DND-41 (cell line): Measurements from ENCODE around the gene ACAN.

Source experiments
- ATAC-seq: fragments of 200-7000 bp; cut with Tn5 transposase; 3 replicates; pipeline ENCODE4 v1.9.1; 2021; ENCODE audit warnings: low read depth; ENCODE audit not compliant: insufficient read depth
- DNase-seq: peaks from one replicate; pipeline ENCODE4 v3.0.0-alpha.2; 2020
- H2AFZ ChIP-seq: 2 replicates; pipeline ENCODE4 v1.6.0; 2012; ENCODE audit warnings: low read depth, low read length
- H3K27ac ChIP-seq: 2 replicates; pipeline ENCODE4 v1.5.1; 2012; ENCODE audit warnings: low read length, inconsistent platforms
- H3K27me3 ChIP-seq: fragments of 200-600 bp; sonication (generic); 2 replicates; pipeline ENCODE4 v1.6.0; 2012; ENCODE audit warnings: low read length, mild to moderate bottlenecking, inconsistent platforms; ENCODE audit not compliant: insufficient read depth, poor library complexity
- H3K36me3 ChIP-seq: 2 replicates; pipeline ENCODE4 v1.5.1; 2012; ENCODE audit warnings: low read length, inconsistent platforms; ENCODE audit not compliant: insufficient read depth
- H3K4me1 ChIP-seq: 2 replicates; pipeline ENCODE4 v1.5.1; 2012; ENCODE audit warnings: mild to moderate bottlenecking, low read length; ENCODE audit not compliant: insufficient read depth
- H3K4me2 ChIP-seq: 2 replicates; pipeline ENCODE4 v1.6.0; 2012; ENCODE audit warnings: mild to moderate bottlenecking, moderate library complexity, low read length, inconsistent platforms; ENCODE audit not compliant: insufficient read depth
- H3K4me3 ChIP-seq, 2 experiments: fragments of 200-600 bp in 1 of 2; shearing (Covaris generic) in 1 of 2; 2 replicates each; pipeline ENCODE4 v1.5.1; 2012 to 2016; ENCODE audit warnings: inconsistent platforms in 2 of 2, low read length in 2 of 2, mild to moderate bottlenecking in 2 of 2, low read depth in 1 of 2, moderate library complexity in 1 of 2
- H3K79me2 ChIP-seq: 2 replicates; pipeline ENCODE4 v1.6.0; 2012; ENCODE audit warnings: low read length, inconsistent platforms; ENCODE audit not compliant: insufficient read depth
- H3K9ac ChIP-seq: 2 replicates; pipeline ENCODE4 v1.6.0; 2012; ENCODE audit warnings: low read depth, mild to moderate bottlenecking, inconsistent platforms, low read length, moderate library complexity
- H3K9me3 ChIP-seq: 2 replicates; pipeline ENCODE4 v1.5.1; 2012; ENCODE audit warnings: low read length, moderate library complexity, mild to moderate bottlenecking, inconsistent platforms; ENCODE audit not compliant: insufficient read depth, severe bottlenecking
- H4K20me1 ChIP-seq: 2 replicates; pipeline ENCODE4 v1.6.0; 2012; ENCODE audit warnings: low read length; ENCODE audit not compliant: insufficient read depth
- CTCF ChIP-seq: IDR thresholded peaks from 2 replicates; pipeline ENCODE4 v1.5.1; 2012; ENCODE audit warnings: borderline replicate concordance, low read length, moderate library complexity, mild to moderate bottlenecking; ENCODE audit not compliant: poor library complexity, severe bottlenecking; ENCODE audit errors: extremely low read depth
- EZH2 ChIP-seq: IDR thresholded peaks from 3 replicates; pipeline ENCODE4 v1.6.1; 2012; ENCODE audit warnings: borderline replicate concordance, low read depth, mild to moderate bottlenecking, moderate library complexity, low read length, inconsistent platforms; ENCODE audit not compliant: severe bottlenecking

ACAN gene

DNA sequence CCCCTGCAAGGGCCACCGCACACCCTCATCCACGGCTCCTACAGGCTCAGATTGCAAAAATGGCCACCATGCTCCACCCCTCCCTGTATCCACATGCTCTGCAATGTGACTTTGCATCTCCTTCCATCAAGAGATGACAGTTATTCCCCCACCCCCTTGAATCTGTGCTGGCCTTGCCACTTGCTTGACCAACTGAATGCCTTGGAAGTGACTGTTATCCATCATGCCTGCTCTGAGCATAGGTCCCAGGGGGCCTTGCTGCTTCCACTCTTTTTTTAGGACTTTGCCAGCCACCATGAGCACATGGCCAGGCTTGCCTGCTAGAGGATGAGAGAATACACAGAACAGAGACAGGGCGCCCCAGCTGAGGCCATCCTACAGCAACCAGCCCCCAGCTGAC lies 78.5 kb downstream of the ACAN start:
- H3K27ac ChIP-seq = no peak overlapping the region
- H3K4me3 ChIP-seq = no peak overlapping the region
- H3K27me3 ChIP-seq = no peaks in the 10 kb centered on the region
- H3K79me2 ChIP-seq = no peaks in the 10 kb centered on the region
- H3K9ac ChIP-seq = no peak overlapping the region
- H4K20me1 ChIP-seq = no peaks in the 10 kb centered on the region
- DNase-seq (no peak), ATAC-seq (no peak)
- no peak overlapping the region for H3K4me2 ChIP-seq
- no peaks in the 10 kb centered on the region for H3K4me1 ChIP-seq
- no peak for TF ChIP-seq EZH2
- no peak for TF ChIP-seq CTCF
- no peak overlapping the region for H2AFZ ChIP-seq
- H3K36me3 ChIP-seq = no peaks in the 10 kb centered on the region
- H3K9me3 ChIP-seq = no peaks in the 10 kb centered on the region

- Histone ChIP-seq H3K4me3 (no peak overlapping the region), H3K9ac (no peak overlapping the region), H2AFZ (no peak overlapping the region), H3K4me2 (no peak overlapping the region), H3K79me2 (no peaks in the 10 kb centered on the region), H3K9me3 (no peaks in the 10 kb centered on the region), H3K4me1 (no peaks in the 10 kb centered on the region), H3K36me3 (no peaks in the 10 kb centered on the region), H3K27me3 (no peaks in the 10 kb centered on the region), H3K27ac (no peak overlapping the region), H4K20me1 (no peaks in the 10 kb centered on the region)
- TF ChIP-seq CTCF (no peak), EZH2 (no peak)
- DNase-seq (no peak), ATAC-seq (no peak)
Measured at GRCh38 chr15:88882785-88883184, 79.5 kb downstream of the ACAN start.

- H3K36me3 ChIP-seq = no peaks in the 10 kb centered on the region
- no peaks in the 10 kb centered on the region for H4K20me1 ChIP-seq
- DNase-seq (no peak), ATAC-seq (no peak)
- no peak overlapping the region for H3K27ac ChIP-seq
- no peaks in the 10 kb centered on the region for H3K9me3 ChIP-seq
- no peak overlapping the region for H2AFZ ChIP-seq
- H3K79me2 ChIP-seq = no peaks in the 10 kb centered on the region
- no peaks in the 10 kb centered on the region for H3K27me3 ChIP-seq
- no peak overlapping the region for H3K9ac ChIP-seq
- no peak overlapping the region for H3K4me2 ChIP-seq
- H3K4me3 ChIP-seq = no peak overlapping the region
- H3K4me1 ChIP-seq = no peaks in the 10 kb centered on the region
- TF ChIP-seq EZH2 (no peak), CTCF (no peak)
Measured at GRCh38 chr15:88887068-88887580, 83.9 kb downstream of the ACAN start.

DNA sequence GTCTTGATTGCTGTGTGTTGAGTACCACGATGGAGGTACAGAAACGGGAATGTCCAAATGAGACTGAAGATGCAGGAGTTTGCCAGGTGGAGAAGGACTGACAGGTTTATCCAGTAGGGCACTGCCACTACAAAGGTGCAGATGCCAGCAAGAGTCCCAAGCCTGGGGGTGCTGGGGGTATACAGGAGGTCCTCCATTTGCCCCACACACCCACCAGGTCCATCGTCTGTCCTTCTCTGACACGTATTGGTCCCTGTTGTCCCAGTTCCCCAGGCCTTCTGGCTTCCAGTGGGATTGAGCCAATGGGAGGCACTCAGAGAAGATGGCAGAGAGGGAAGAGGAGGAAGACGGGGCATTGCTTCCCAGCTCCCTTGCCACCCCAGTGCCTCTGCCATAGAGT lies 85.5 kb downstream of the ACAN start:
- Histone ChIP-seq H2AFZ (no peak overlapping the region), H3K79me2 (no peaks in the 10 kb centered on the region), H3K9ac (no peak overlapping the region), H3K27me3 (no peaks in the 10 kb centered on the region), H4K20me1 (no peaks in the 10 kb centered on the region), H3K4me3 (no peak overlapping the region), H3K9me3 (no peaks in the 10 kb centered on the region), H3K27ac (no peak overlapping the region), H3K36me3 (no peaks in the 10 kb centered on the region), H3K4me2 (no peak overlapping the region), H3K4me1 (no peaks in the 10 kb centered on the region)
- no peak for TF ChIP-seq EZH2
- no peak for DNase-seq
- no peak for ATAC-seq
